SU-DHL-6 (cell line): ENCODE data around the gene SLC17A7.
A peak's percentile ranks its signal among the peaks of the same experiment; 100 is the strongest.
"Not testable (repeated sequence)": the region's sequence is repeated elsewhere in the genome, so short reads cannot be mapped to it uniquely, and the experiment has no call there.

ENCODE experiments used
- H2AFZ ChIP-seq: fragments of 200-600 bp; sonication (generic); 2 replicates; pipeline ENCODE4 v1.6.1; 2014; ENCODE audit warnings: low read depth, mild to moderate bottlenecking, moderate library complexity, mixed read lengths, antibody characterized with exemption, low read length; ENCODE audit not compliant: severe bottlenecking
- H3F3A ChIP-seq: fragments of 200-600 bp; shearing (Covaris generic); 2 replicates; pipeline ENCODE4 v1.6.0; 2016; ENCODE audit warnings: antibody characterized with exemption, mild to moderate bottlenecking; ENCODE audit not compliant: insufficient read depth
- H3K27ac ChIP-seq: fragments of 200-600 bp; sonication (generic); 2 replicates; pipeline ENCODE4 v1.5.1; 2016; ENCODE audit warnings: low read depth, mild to moderate bottlenecking, low read length, moderate library complexity, mixed read lengths
- H3K27me3 ChIP-seq: fragments of 200-600 bp; sonication (generic), shearing (Covaris generic); 2 replicates; pipeline ENCODE4 v1.6.0; 2014; ENCODE audit warnings: mild to moderate bottlenecking, low read length
- H3K36me3 ChIP-seq: fragments of 200-600 bp; sonication (generic); 2 replicates; pipeline ENCODE4 v1.6.1; 2014; ENCODE audit warnings: mild to moderate bottlenecking, low read length, mixed read lengths
- H3K4me2 ChIP-seq: fragments of 300-600, 200-600 bp; shearing (Covaris generic), sonication (generic); 2 replicates; pipeline ENCODE4 v1.6.0; 2014; ENCODE audit warnings: low read length, low read depth, mild to moderate bottlenecking; ENCODE audit not compliant: poor library complexity, severe bottlenecking
- H3K4me3 ChIP-seq: fragments of 200-600 bp; sonication (generic); 2 replicates; pipeline ENCODE4 v1.5.1; 2014; ENCODE audit warnings: antibody characterized with exemption, low read length, mild to moderate bottlenecking, mixed read lengths; ENCODE audit not compliant: insufficient read depth, poor library complexity, severe bottlenecking
- H3K79me2 ChIP-seq: fragments of 200-600 bp; sonication (generic); 2 replicates; pipeline ENCODE4 v1.6.1; 2014; ENCODE audit warnings: mild to moderate bottlenecking, low read length, moderate library complexity; ENCODE audit not compliant: insufficient read depth
- H3K9ac ChIP-seq: fragments of 200-600 bp; sonication (generic); 2 replicates; pipeline ENCODE4 v1.7.0; 2014; ENCODE audit warnings: mild to moderate bottlenecking, low read length
- H3K9me2 ChIP-seq: fragments of 200-600 bp; sonication (generic); replicated peaks from 2 replicates; pipeline ENCODE4 v1.6.1; 2014; ENCODE audit warnings: low read length; ENCODE audit not compliant: insufficient read depth
- H3K9me3 ChIP-seq: fragments of 200-600 bp; sonication (generic); 2 replicates; pipeline ENCODE4 v1.6.1; 2014; ENCODE audit warnings: low read length, mixed read lengths; ENCODE audit not compliant: insufficient read depth
- H4K20me1 ChIP-seq: fragments of 200-600 bp; sonication (generic); 2 replicates; pipeline ENCODE4 v1.6.1; 2014; ENCODE audit warnings: low read depth, mild to moderate bottlenecking, antibody characterized with exemption, low read length, moderate library complexity, mixed read lengths
- EZH2phosphoT487 ChIP-seq: fragments of 200-600 bp; sonication (generic), shearing (Covaris generic); conservative IDR thresholded peaks from 2 replicates; pipeline ENCODE4 v1.6.1; 2018; ENCODE audit warnings: mild to moderate bottlenecking, antibody characterized with exemption, low read length, moderate library complexity, mixed read lengths
- TF ChIP-seq, protein P1 (sequence below): fragments of 200-600 bp; sonication (generic); IDR thresholded peaks from one replicate; pipeline ENCODE4 v1.5.1; 2017; ENCODE audit warnings: antibody characterized with exemption, mild to moderate bottlenecking, low read length, moderate library complexity; ENCODE audit not compliant: insufficient read depth, poor library complexity, severe bottlenecking

The SLC17A7 gene

DNA sequence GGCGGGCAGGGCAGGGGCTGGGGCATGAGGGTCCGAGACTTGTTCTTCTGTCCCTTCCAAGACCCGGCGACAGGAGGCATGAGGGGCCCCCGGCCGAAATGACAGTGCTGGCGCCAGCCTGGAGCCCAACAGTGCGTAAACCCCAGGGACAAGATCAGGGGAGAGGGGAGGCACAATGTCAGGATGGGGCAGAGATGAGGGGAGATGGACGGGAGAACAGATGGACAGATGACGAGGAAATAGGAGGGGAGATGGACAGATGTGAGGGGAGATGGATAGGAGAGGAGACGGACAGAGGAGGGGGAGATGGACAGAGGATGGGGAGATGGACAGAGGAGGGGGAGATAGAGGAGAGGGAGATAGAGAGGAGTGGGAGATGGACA, 33.2 kb upstream of the SLC17A7 start:
- Histone ChIP-seq H3K36me3 (no peaks in the 10 kb centered on the region), H3K79me2 (no peaks in the 10 kb centered on the region), H3K9ac (peak overlapping the region; percentile 57), H4K20me1 (no peaks in the 10 kb centered on the region), H3K9me2 (no peaks in the 10 kb centered on the region), H3F3A (peaks cover 13% of the 10 kb centered on the region; the same call in 1 of the 2 replicates), H3K9me3 (no peaks in the 10 kb centered on the region), H3K4me3 (no peak overlapping the region), H2AFZ (peak overlapping the region; percentile 95), H3K27me3 (no peaks in the 10 kb centered on the region), H3K27ac (no peak overlapping the region), H3K4me2 (peak overlapping the region; percentile 94)
- TF ChIP-seq EZH2phosphoT487 = no peak
- TF ChIP-seq, protein P1, sequence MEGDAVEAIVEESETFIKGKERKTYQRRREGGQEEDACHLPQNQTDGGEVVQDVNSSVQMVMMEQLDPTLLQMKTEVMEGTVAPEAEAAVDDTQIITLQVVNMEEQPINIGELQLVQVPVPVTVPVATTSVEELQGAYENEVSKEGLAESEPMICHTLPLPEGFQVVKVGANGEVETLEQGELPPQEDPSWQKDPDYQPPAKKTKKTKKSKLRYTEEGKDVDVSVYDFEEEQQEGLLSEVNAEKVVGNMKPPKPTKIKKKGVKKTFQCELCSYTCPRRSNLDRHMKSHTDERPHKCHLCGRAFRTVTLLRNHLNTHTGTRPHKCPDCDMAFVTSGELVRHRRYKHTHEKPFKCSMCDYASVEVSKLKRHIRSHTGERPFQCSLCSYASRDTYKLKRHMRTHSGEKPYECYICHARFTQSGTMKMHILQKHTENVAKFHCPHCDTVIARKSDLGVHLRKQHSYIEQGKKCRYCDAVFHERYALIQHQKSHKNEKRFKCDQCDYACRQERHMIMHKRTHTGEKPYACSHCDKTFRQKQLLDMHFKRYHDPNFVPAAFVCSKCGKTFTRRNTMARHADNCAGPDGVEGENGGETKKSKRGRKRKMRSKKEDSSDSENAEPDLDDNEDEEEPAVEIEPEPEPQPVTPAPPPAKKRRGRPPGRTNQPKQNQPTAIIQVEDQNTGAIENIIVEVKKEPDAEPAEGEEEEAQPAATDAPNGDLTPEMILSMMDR = no peak

DNA sequence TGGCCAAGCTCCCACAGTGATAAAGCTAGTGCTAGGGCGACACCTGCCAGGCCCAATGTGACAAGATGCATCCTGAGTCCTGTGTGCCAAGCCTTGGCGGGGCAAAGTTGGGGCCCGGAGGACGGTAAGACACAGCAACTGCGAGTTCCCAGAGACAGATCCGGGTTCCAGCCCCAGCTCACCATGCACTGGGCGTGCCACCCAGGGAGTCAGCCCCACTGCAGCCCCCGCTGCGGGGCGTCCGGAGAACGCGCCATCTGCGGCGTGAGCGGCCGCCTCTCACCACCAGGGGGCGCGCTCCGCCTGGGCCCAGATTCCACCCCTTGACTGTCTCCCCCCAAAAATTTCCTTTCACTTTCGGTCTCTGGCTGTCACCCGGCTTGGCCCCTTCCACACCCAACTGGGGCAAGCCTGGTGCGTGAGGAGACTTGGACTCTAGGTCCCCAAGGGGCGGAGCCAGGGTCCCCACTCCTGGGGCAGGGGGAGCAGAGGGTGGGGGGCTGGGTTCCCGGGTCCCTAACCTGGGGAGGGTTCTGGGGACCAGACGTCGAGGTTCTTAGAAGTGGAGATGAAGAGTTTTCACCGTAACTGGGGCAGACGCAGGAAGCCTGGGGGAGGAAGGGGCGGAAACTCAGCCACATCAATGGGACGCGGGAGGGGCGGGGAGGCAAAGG, 32.7 kb upstream of the SLC17A7 start, which contains the start of gene FLT3LG:
Gene FLT3LG (plus strand): TSS at position 348 of the 674 bp plus-strand sequence. CDS start 425 bp downstream, outside the sequence.
- H2AFZ ChIP-seq = peak within 1 kb of the TSS; percentile 95
- H3K9ac ChIP-seq = peak within 1 kb of the TSS; percentile 57
- no peak for TF ChIP-seq EZH2phosphoT487
- TF ChIP-seq, protein P1 = peak; percentile 98
- H3K9me3 ChIP-seq = no peaks in the 10 kb centered on the region
- peak within 1 kb of the TSS; percentile 56 for H3K4me3 ChIP-seq
- H4K20me1 ChIP-seq = no peaks in the 10 kb centered on the region
- H3K27me3 ChIP-seq = no peaks in the 10 kb centered on the region
- no peaks in the 10 kb centered on the region for H3K79me2 ChIP-seq
- no peaks in the 10 kb centered on the region for H3K36me3 ChIP-seq
- no peak within 1 kb of the TSS for H3K27ac ChIP-seq
- H3K4me2 ChIP-seq = peak within 1 kb of the TSS; percentile 94
- no peaks in the 10 kb centered on the region for H3K9me2 ChIP-seq
- peaks cover 13% of the 10 kb centered on the region; the same call in 1 of the 2 replicates for H3F3A ChIP-seq

DNA sequence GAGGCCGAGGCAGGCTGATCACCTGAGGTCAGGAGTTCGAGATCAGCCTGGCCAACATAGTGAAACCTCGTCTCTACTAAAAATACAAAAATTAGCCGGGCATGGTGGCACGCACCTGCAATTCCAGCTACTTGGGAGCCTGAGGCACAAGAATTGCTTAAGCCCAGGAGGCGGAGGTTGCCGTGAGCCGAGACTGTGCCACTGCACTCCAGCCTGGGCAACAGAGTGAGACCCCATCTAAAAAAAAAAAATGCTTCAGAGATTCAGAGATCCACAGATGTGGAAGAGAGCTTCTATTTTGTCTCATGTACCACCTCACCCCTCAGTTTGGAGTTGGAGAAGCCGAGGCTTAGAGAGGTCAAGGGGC, 32.2 kb upstream of the SLC17A7 start:
- H3K9me3 ChIP-seq = not testable (repeated sequence)

DNA sequence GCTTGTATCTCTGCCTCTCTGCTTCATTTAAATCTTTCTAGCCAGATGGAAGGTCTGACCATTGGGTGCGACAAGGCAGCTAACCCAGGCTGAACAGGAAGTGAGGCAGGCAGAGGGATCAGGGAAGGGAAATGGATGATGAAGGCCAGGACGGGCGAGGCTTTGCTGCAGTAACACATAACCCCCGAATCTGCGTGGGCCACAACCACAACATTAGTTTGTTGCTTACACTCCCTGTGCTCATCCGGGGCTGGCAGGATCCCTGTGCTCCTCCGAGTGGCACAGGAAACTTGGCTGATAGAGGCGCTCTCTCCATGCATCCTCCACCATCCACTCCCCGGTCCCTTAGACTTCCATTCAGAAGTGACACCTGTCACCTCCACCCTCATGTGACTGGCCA, 31.6 kb upstream of the SLC17A7 start:
- no peaks in the 10 kb centered on the region for H3K79me2 ChIP-seq

More for the DNA sequence above, 32.2 kb upstream of the SLC17A7 start:
- peak overlapping the region; percentile 95 for H2AFZ ChIP-seq
- not testable (repeated sequence) for H3K27me3 ChIP-seq, H3K36me3 ChIP-seq, H3K9me2 ChIP-seq, H3K27ac ChIP-seq, H3K79me2 ChIP-seq, H4K20me1 ChIP-seq
- peaks cover 13% of the 10 kb centered on the region; the same call in 1 of the 2 replicates for H3F3A ChIP-seq
- peak overlapping the region; percentile 56 for H3K4me3 ChIP-seq
- H3K4me2 ChIP-seq = peak overlapping the region; percentile 94
- peak overlapping the region; percentile 57 for H3K9ac ChIP-seq

More for the DNA sequence above, 31.6 kb upstream of the SLC17A7 start:
- H3F3A ChIP-seq = peaks cover 13% of the 10 kb centered on the region; the same call in 1 of the 2 replicates
- H2AFZ ChIP-seq = no peak overlapping the region
- no peaks in the 10 kb centered on the region for H4K20me1 ChIP-seq
- no peak overlapping the region for H3K4me2 ChIP-seq
- no peak overlapping the region for H3K9ac ChIP-seq
- no peaks in the 10 kb centered on the region for H3K9me3 ChIP-seq
- no peaks in the 10 kb centered on the region for H3K36me3 ChIP-seq
- no peak overlapping the region for H3K27ac ChIP-seq
- no peaks in the 10 kb centered on the region for H3K9me2 ChIP-seq
- no peak for TF ChIP-seq EZH2phosphoT487
- TF ChIP-seq, protein P1 = no peak
- no peak overlapping the region for H3K4me3 ChIP-seq
- no peaks in the 10 kb centered on the region for H3K27me3 ChIP-seq
